GM12878 (cell line): ENCODE data around the gene OR51B4.
"Not testable (repeated sequence)": the region's sequence is repeated elsewhere in the genome, so short reads cannot be mapped to it uniquely, and the experiment has no call there.

Source experiments
- BACH1 ChIP-seq: fragments of 450-650 bp; IDR thresholded peaks from 2 replicates; pipeline ENCODE4 v1.6.1; 2017; ENCODE audit warnings: mild to moderate bottlenecking, borderline replicate concordance
- CREM ChIP-seq: IDR thresholded peaks from 2 replicates; pipeline ENCODE4 v1.6.1; 2014; ENCODE audit warnings: antibody characterized with exemption, low read depth
- CTCF ChIP-seq, 3 experiments: IDR thresholded peaks in 2 of 3; conservative IDR thresholded peaks in 1 of 3; 2 replicates each; pipeline ENCODE4 v1.5.1; 2011; ENCODE audit warnings: low read depth in 3 of 3, low read length in 3 of 3, mild to moderate bottlenecking in 3 of 3, control low read depth in 2 of 3, moderate library complexity in 2 of 3, inconsistent platforms in 1 of 3, mixed read lengths in 1 of 3; ENCODE audit not compliant: control insufficient read depth in 2 of 3, insufficient read depth in 1 of 3; ENCODE audit errors: extremely low read depth in 1 of 3
- ELK1 ChIP-seq: IDR thresholded peaks from 2 replicates; pipeline ENCODE4 v1.6.1; 2012; ENCODE audit warnings: low read depth, low read length, improper control_type of control experiment
- FOS ChIP-seq: IDR thresholded peaks from 3 replicates; pipeline ENCODE4 v1.6.1; 2011; ENCODE audit warnings: borderline replicate concordance; ENCODE audit not compliant: insufficient read length; ENCODE audit errors: extremely low read depth
- IKZF1 ChIP-seq: fragments of 450-650 bp; conservative IDR thresholded peaks from 2 replicates; pipeline ENCODE4 v1.6.1; 2017; ENCODE audit warnings: antibody characterized with exemption, mild to moderate bottlenecking
- KLF5 ChIP-seq: fragments of 450-650 bp; IDR thresholded peaks from 2 replicates; pipeline ENCODE4 v1.6.1; 2014; ENCODE audit warnings: mild to moderate bottlenecking; ENCODE audit not compliant: partially characterized antibody
- MYB ChIP-seq: fragments of 150-350 bp; IDR thresholded peaks from 2 replicates; pipeline ENCODE4 v1.6.1; 2014; ENCODE audit warnings: mild to moderate bottlenecking, low read depth, low read length, borderline replicate concordance
- POLR2A ChIP-seq: IDR thresholded peaks from 2 replicates; pipeline ENCODE4 v1.6.1; 2011; ENCODE audit warnings: low read depth, mild to moderate bottlenecking, low read length
- POLR2AphosphoS5 ChIP-seq: IDR thresholded peaks from 2 replicates; pipeline ENCODE4 v1.6.1; 2011; ENCODE audit warnings: mild to moderate bottlenecking, low read length, inconsistent platforms
- SMC3 ChIP-seq: IDR thresholded peaks from 2 replicates; pipeline ENCODE4 v1.6.1; 2011; ENCODE audit warnings: low read length, improper control_type of control experiment, borderline replicate concordance
- SPI1 ChIP-seq: IDR thresholded peaks from 2 replicates; pipeline ENCODE4 v1.6.1; 2011; ENCODE audit warnings: low read depth, mild to moderate bottlenecking, low read length, moderate library complexity, borderline replicate concordance; ENCODE audit not compliant: insufficient read depth
- YBX1 ChIP-seq: fragments of 450-650 bp; IDR thresholded peaks from 2 replicates; pipeline ENCODE4 v1.6.1; 2016; ENCODE audit warnings: antibody characterized with exemption

GRCh38 chr11:5313326-5314023 lies 11.7 kb upstream of the OR51B4 start:
- not testable (repeated sequence) for TF ChIP-seq FOS; YBX1; POLR2A; MYB; KLF5; CREM; BACH1; ELK1; CTCF (IDR thresholded peaks at IDR 0.05 in 2 of 3, conservative IDR thresholded peaks at IDR 0.05 in 1 of 3; ENCODE audit: control insufficient read depth in 2 of 3, extremely low read depth in 1 of 3, insufficient read depth in 1 of 3, low read depth in 3 of 3, low read length in 3 of 3); POLR2AphosphoS5; SPI1; SMC3; IKZF1
